Measurements from ENCODE around the gene ZC3H6. TPM values are rescaled to one million over a fixed set of nuclear protein-coding genes. Genes with fewer than 3 reads are reported as not detected.

The ZC3H6 gene, protein sequence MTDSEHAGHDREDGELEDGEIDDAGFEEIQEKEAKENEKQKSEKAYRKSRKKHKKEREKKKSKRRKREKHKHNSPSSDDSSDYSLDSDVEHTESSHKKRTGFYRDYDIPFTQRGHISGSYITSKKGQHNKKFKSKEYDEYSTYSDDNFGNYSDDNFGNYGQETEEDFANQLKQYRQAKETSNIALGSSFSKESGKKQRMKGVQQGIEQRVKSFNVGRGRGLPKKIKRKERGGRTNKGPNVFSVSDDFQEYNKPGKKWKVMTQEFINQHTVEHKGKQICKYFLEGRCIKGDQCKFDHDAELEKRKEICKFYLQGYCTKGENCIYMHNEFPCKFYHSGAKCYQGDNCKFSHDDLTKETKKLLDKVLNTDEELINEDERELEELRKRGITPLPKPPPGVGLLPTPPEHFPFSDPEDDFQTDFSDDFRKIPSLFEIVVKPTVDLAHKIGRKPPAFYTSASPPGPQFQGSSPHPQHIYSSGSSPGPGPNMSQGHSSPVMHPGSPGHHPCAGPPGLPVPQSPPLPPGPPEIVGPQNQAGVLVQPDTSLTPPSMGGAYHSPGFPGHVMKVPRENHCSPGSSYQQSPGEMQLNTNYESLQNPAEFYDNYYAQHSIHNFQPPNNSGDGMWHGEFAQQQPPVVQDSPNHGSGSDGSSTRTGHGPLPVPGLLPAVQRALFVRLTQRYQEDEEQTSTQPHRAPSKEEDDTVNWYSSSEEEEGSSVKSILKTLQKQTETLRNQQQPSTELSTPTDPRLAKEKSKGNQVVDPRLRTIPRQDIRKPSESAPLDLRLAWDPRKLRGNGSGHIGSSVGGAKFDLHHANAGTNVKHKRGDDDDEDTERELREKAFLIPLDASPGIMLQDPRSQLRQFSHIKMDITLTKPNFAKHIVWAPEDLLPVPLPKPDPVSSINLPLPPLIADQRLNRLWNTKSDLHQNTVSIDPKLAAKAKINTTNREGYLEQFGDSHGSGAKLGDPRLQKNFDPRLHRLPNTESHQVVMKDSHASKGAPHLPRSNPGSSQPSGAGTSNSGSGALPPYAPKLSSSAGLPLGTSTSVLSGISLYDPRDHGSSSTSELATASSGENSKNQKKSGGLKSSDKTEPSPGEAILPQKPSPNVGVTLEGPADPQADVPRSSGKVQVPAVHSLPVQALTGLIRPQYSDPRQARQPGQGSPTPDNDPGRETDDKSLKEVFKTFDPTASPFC
- total RNA-seq, result 10 to 100 TPM; 10.3 to 38.5 (median 14.3) TPM

DNA sequence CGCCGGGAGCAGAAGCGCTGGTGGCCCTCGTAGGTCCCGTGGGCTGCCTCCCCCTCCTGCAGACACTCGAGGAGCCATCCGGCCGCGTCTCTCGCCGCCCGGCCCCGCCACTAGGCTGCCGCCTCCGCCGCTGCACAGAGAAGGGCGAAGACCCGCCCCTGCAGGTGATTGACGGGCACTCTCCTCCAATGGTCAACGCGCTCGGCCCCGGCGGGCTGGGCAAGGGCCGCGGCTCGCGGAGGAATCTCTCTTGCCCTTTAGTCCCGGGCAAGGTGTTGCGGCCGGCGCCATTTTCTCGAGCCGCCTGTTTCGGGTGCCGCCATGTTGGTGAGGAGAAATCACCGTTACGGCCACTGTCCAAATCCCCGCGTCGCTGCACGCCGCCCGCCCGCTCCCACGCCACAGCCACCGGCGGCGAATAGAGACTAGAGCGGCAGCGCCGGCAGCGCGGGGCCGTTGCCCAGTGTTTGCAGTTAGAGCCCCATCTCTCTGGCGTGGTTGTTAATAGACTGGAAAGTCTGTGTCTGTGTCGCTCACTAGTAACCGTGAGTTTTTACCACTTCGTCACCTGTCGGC is at the start of gene ZC3H6:
TSS of gene ZC3H6 (plus strand) at position 287 of the 576 bp plus-strand sequence. CDS start 398 bp downstream, outside the sequence.
- Histone ChIP-seq H3K36me3 (no peaks in the 10 kb centered on the region), H3K4me1 (peaks cover 18% of the 10 kb centered on the region), H3K4me3 (peak within 1 kb of the TSS; percentile 100), H3K9me3 (no peaks in the 10 kb centered on the region), H3K27me3 (no peaks in the 10 kb centered on the region), H3K27ac (peak within 1 kb of the TSS; percentile 100)
- TF ChIP-seq EP300 (IDR thresholded peaks at IDR 0.05), result no peak
- TF ChIP-seq, protein P1, sequence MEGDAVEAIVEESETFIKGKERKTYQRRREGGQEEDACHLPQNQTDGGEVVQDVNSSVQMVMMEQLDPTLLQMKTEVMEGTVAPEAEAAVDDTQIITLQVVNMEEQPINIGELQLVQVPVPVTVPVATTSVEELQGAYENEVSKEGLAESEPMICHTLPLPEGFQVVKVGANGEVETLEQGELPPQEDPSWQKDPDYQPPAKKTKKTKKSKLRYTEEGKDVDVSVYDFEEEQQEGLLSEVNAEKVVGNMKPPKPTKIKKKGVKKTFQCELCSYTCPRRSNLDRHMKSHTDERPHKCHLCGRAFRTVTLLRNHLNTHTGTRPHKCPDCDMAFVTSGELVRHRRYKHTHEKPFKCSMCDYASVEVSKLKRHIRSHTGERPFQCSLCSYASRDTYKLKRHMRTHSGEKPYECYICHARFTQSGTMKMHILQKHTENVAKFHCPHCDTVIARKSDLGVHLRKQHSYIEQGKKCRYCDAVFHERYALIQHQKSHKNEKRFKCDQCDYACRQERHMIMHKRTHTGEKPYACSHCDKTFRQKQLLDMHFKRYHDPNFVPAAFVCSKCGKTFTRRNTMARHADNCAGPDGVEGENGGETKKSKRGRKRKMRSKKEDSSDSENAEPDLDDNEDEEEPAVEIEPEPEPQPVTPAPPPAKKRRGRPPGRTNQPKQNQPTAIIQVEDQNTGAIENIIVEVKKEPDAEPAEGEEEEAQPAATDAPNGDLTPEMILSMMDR (IDR thresholded peaks at IDR 0.05), result peak in 1 of 2 donors; percentile 11
- peak; percentile 33 to 98 (median 97) for TF ChIP-seq POLR2AphosphoS5 (IDR thresholded peaks at IDR 0.05)
- peak; percentile 34 to 94 for TF ChIP-seq POLR2A (IDR thresholded peaks at IDR 0.05)
- peak; percentile 99 for DNase-seq (ENCODE audit: low spot score in 2 of 2)
- WGBS, result under 1% methylated on average over 53 of the region's 60 CpGs

DNA sequence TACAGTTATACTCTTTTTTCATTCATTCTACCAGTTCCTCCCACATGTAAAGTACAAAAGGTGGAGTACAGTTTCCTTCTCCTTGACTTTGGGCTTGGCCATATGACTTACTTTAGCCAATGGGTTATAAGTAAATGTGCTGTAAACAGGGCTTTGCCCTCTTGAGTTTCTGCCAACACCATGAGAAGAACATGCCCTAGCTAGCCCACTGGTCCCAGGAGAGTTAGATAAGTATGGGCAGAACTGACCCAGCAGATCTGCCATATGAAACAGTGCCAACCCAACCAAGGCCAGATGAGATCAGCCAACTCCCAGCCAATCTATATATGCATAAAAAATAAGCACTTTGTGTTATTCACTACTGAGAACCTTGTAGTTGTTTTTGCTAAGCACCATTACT is 46.0 kb upstream of the ZC3H6 start:
- no peak overlapping the region for H3K27ac ChIP-seq
- H3K36me3 ChIP-seq, result peaks cover 15% of the 10 kb centered on the region
- TF ChIP-seq EP300 (IDR thresholded peaks at IDR 0.05), result no peak
- TF ChIP-seq, protein P1 (IDR thresholded peaks at IDR 0.05), result no peak
- TF ChIP-seq POLR2AphosphoS5 (IDR thresholded peaks at IDR 0.05), result no peak
- TF ChIP-seq POLR2A (IDR thresholded peaks at IDR 0.05), result no peak

DNA sequence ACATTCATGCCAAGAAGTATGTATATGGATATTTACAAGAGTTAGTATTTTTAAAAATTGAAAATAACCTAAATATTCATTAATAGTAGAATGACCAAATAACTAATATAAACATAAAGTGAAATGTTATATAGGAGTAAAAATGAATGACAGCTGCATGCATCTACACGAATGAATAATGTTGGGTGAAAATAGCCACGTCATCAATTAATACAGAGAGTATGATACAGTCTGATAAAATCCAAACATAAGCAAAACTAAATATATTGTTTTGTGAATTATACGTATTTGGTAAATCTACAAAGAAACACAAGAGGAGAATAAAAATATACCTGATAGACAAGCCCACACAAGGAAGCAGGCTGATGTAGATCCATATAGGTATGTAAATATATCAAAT is 45.0 kb upstream of the ZC3H6 start:
- 95% methylated on average over 3 of the region's 3 CpGs for WGBS
- H3K4me3 ChIP-seq, result no peak overlapping the region
- H3K4me1 ChIP-seq, result no peaks in the 10 kb centered on the region
- DNase-seq (ENCODE audit: low spot score in 2 of 2), result no peak
- no peaks in the 10 kb centered on the region for H3K9me3 ChIP-seq
- TF ChIP-seq, protein P1 (IDR thresholded peaks at IDR 0.05), result no peak
- TF ChIP-seq EP300 (IDR thresholded peaks at IDR 0.05), result no peak
- TF ChIP-seq POLR2A (IDR thresholded peaks at IDR 0.05), result no peak
- no peak for TF ChIP-seq POLR2AphosphoS5 (IDR thresholded peaks at IDR 0.05)
- H3K36me3 ChIP-seq, result peaks cover 13% of the 10 kb centered on the region
- H3K27ac ChIP-seq, result no peak overlapping the region
- H3K27me3 ChIP-seq, result no peaks in the 10 kb centered on the region

More for the DNA sequence above, 46.0 kb upstream of the ZC3H6 start:
- Histone ChIP-seq H3K9me3 (no peaks in the 10 kb centered on the region), H3K4me1 (no peaks in the 10 kb centered on the region), H3K27me3 (no peaks in the 10 kb centered on the region), H3K4me3 (no peak overlapping the region)
- DNase-seq (ENCODE audit: low spot score in 2 of 2), result no peak

DNA sequence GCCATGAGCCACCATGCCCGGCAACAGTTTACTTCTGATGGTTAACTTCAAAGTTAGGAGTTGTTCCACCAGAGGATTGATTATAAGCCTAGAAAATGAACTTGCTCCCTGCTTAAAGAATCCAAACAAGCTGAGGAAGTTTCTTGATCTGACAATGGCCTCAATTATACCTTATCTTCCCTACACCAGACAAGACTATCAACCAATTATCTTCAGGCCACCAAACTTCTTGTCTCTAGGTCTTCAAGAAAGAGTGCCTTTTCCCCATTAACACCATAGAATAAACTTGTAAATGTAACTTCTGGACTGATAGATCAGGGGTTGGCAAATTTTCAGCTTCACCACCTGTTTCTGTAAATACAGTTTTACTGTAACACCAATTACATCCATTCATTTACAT is 35.5 kb upstream of the ZC3H6 start:
- no peaks in the 10 kb centered on the region for H3K9me3 ChIP-seq
- WGBS, result 90% methylated on average over 1 of the region's 1 CpG

More for the DNA sequence above, 35.5 kb upstream of the ZC3H6 start:
- no peak overlapping the region for H3K4me3 ChIP-seq
- no peak overlapping the region for H3K27ac ChIP-seq
- TF ChIP-seq, protein P1 (IDR thresholded peaks at IDR 0.05), result no peak
- TF ChIP-seq EP300 (IDR thresholded peaks at IDR 0.05) (no peak), POLR2AphosphoS5 (IDR thresholded peaks at IDR 0.05) (no peak), POLR2A (IDR thresholded peaks at IDR 0.05) (no peak)
- no peaks in the 10 kb centered on the region for H3K27me3 ChIP-seq
- no peak for DNase-seq (ENCODE audit: low spot score in 2 of 2)
- H3K36me3 ChIP-seq, result peaks cover 10% of the 10 kb centered on the region
- no peaks in the 10 kb centered on the region for H3K4me1 ChIP-seq
